HepG2 (cell line): ENCODE data around the gene KREMEN1. TPM values are rescaled to one million over a fixed set of nuclear protein-coding genes. Genes with fewer than 3 reads are reported as not detected.
A peak's percentile ranks its signal among the peaks of the same experiment; 100 is the strongest.

ENCODE experiments used
- ATAC-seq: fragments of 200-7000 bp; cut with Tn5 transposase; 3 replicates; pipeline ENCODE4 v1.9.1; 2020; ENCODE audit warnings: mild to moderate bottlenecking, moderate library complexity
- BruUV-seq: library from RNA; stranded (reverse); fragments of 400-500 nt; replicated peaks from 2 replicates; lab custom pipeline; 2021; lab: Mats Ljungman, UMichigan
- CTCF ChIA-PET: fragments of 300-600 bp; formaldehyde crosslinking; extraction: SDS; loops from one replicate; lab custom pipeline; 2021; ENCODE audit warnings: low total read pairs, inconsistent platforms, low intra/inter-chr PET ratio; lab: Yijun Ruan, JAX
- POLR2A ChIA-PET: fragments of 350-600 bp; sonication (Branson Sonifier 250); formaldehyde crosslinking; loops from one replicate; lab custom pipeline; 2020; ENCODE audit warnings: antibody characterized with exemption, inconsistent platforms; lab: Yijun Ruan, JAX
- DNase-seq: peaks from one replicate; pipeline ENCODE4 v3.0.0-alpha.2; 2015; ENCODE audit warnings: low spot score
- FAIRE-seq: peaks from 3 replicates; lab custom pipeline; 2011; peaks lifted over from hg19 to GRCh38; lab: Jason Lieb, UNC
- H2AFZ ChIP-seq: one replicate; pipeline ENCODE4 v1.6.1; 2011; ENCODE audit warnings: low read length, inconsistent platforms
- H3K27ac ChIP-seq: fragments of 300-600 bp; 3 replicates; pipeline ENCODE4 v1.8.0; 2011; ENCODE audit warnings: mixed run types, mild to moderate bottlenecking, mixed read lengths, low read length, inconsistent platforms; ENCODE audit not compliant: insufficient read depth; ENCODE audit errors: extremely low read length
- H3K27me3 ChIP-seq, 2 experiments: fragments of 200-600 bp in 1 of 2; 2 replicates in 1 of 2; 3 replicates in 1 of 2; pipeline versions ENCODE4 v1.6.0 to v1.8.0; 2011; ENCODE audit warnings: low read length in 2 of 2, mild to moderate bottlenecking in 2 of 2, moderate library complexity in 2 of 2, inconsistent platforms in 1 of 2; ENCODE audit not compliant: insufficient read depth in 2 of 2, control insufficient read depth in 1 of 2
- H3K36me3 ChIP-seq, 2 experiments: fragments of 200-600 bp in 1 of 2; replicated peaks in 1 of 2; 2 replicates in 1 of 2; 3 replicates in 1 of 2; pipeline versions ENCODE4 v1.5.1 to v1.8.0; 2011; ENCODE audit warnings: low read length in 2 of 2, inconsistent platforms in 1 of 2; ENCODE audit not compliant: insufficient read depth in 2 of 2, control insufficient read depth in 1 of 2
- H3K4me1 ChIP-seq: 2 replicates; pipeline ENCODE4 v1.5.1; 2012; ENCODE audit warnings: low read length, inconsistent platforms; ENCODE audit not compliant: insufficient read depth
- H3K4me2 ChIP-seq: 2 replicates; pipeline ENCODE4 v1.6.0; 2011; ENCODE audit warnings: low read depth, low read length, inconsistent platforms
- H3K4me3 ChIP-seq, 3 experiments: fragments of 200-600 bp in 1 of 3; sonication (generic), shearing (Covaris generic) in 1 of 3; replicated peaks in 1 of 3; 2 replicates each; pipeline ENCODE4 v1.5.1; 2011 to 2016; ENCODE audit warnings: low read length in 3 of 3, inconsistent platforms in 2 of 3, low read depth in 2 of 3, mild to moderate bottlenecking in 2 of 3, control low read depth in 1 of 3, mixed read lengths in 1 of 3; ENCODE audit not compliant: insufficient read depth in 1 of 3
- H3K79me2 ChIP-seq: one replicate; pipeline ENCODE4 v1.6.1; 2011; ENCODE audit warnings: low read length, inconsistent platforms; ENCODE audit not compliant: insufficient read depth
- H3K9ac ChIP-seq: 2 replicates; pipeline ENCODE4 v1.6.0; 2011; ENCODE audit warnings: mild to moderate bottlenecking, low read depth, low read length, inconsistent platforms; ENCODE audit not compliant: insufficient read depth
- H3K9me3 ChIP-seq: 2 replicates; pipeline ENCODE4 v1.5.1; 2012; ENCODE audit warnings: mild to moderate bottlenecking, low read length
- H4K20me1 ChIP-seq: 2 replicates; pipeline ENCODE4 v1.6.0; 2011; ENCODE audit warnings: inconsistent platforms, mild to moderate bottlenecking, low read length, moderate library complexity; ENCODE audit not compliant: insufficient read depth
- CEBPG ChIP-seq: IDR thresholded peaks from 2 replicates; pipeline ENCODE4 v1.6.1; 2016
- DNMT3B ChIP-seq: conservative IDR thresholded peaks from 2 replicates; pipeline ENCODE4 v1.6.1; 2016; ENCODE audit warnings: missing biosample characterization, control low read depth
- HNRNPL ChIP-seq: fragments of 200-400 bp; formaldehyde crosslinking; IDR thresholded peaks from 2 replicates; pipeline ENCODE4 v1.6.1; 2017; ENCODE audit warnings: mild to moderate bottlenecking, low read depth, low read length
- SALL1 ChIP-seq: sonication (generic); formaldehyde crosslinking; IDR thresholded peaks from 2 replicates; pipeline ENCODE4 v1.8.0; 2022; ENCODE audit warnings: mild to moderate bottlenecking, missing genetic modification reagents
- ZNF136 ChIP-seq: sonication (generic); formaldehyde crosslinking; IDR thresholded peaks from 2 replicates; pipeline ENCODE4 v1.8.1; 2022; ENCODE audit warnings: low read depth, mild to moderate bottlenecking, moderate library complexity, missing genetic modification reagents
- WGBS: methylation state at CpG from one replicate; pipeline ENCODE4 v1.1.6; 2017; ENCODE audit warnings: low lambda C conversion rate; 5-methylcytosine and 5-hydroxymethylcytosine counted together
- in situ Hi-C: cut with HindIII; loops from 2 replicates; pipeline ENCODE4 v1.10.0; 2017; ENCODE audit warnings: low pct_unique_long_range_greater_than_20kb; ENCODE audit not compliant: extremely low pct_ligation_motif_present
- intact Hi-C: fragments of 100-400 bp; cut with micrococcal nuclease; formaldehyde crosslinking; loops from one replicate; pipeline ENCODE4 v1.10.0; 2022; ENCODE audit not compliant: unreplicated experiment
- polyA plus RNA-seq, 8 experiments: library from polyadenylated mRNA; depleted of rRNA in 3 of 8; stranded (reverse) in 7 of 8; unstranded in 1 of 8; fragments of >200 nt; fragmentation: Illumina TruSeq in 4 of 8; extraction: Trizol in 4 of 8; gene quantifications; 2 replicates each; pipeline versions ENCODE4 v1.2.1 to v1.2.3, GENCODE V29; 2011 to 2016; ENCODE audit warnings: low read depth in 4 of 8, missing spikeins in 1 of 8, mixed read lengths in 1 of 8; ENCODE audit not compliant: insufficient read depth in 1 of 8
- total RNA-seq, 5 experiments: library from RNA; depleted of rRNA; stranded (reverse); fragments of >200 nt; fragmentation: Illumina TruSeq; extraction: Trizol; gene quantifications; 2 replicates each; pipeline ENCODE4 v1.2.3, GENCODE V29; 2016; ENCODE audit warnings: low read depth in 1 of 5
- TF ChIP-seq, protein P1 (sequence below): IDR thresholded peaks from 2 replicates; pipeline ENCODE4 v1.6.1; 2016; ENCODE audit warnings: missing biosample characterization, missing genetic modification reagents, low read depth
- TF ChIP-seq, protein P2 (sequence below): sonication (generic); formaldehyde crosslinking; IDR thresholded peaks from 2 replicates; pipeline ENCODE4 v1.5.1; 2020; ENCODE audit warnings: mild to moderate bottlenecking, missing genetic modification reagents, borderline replicate concordance
- TF ChIP-seq, protein P3 (sequence below): fragments of 450-650 bp; IDR thresholded peaks from 2 replicates; pipeline ENCODE4 v1.6.1; 2017; ENCODE audit warnings: mild to moderate bottlenecking
- TF ChIP-seq, protein P4 (sequence below): sonication (generic); formaldehyde crosslinking; IDR thresholded peaks from 2 replicates; pipeline ENCODE4 v1.9.0; 2022; ENCODE audit warnings: missing genetic modification reagents, mild to moderate bottlenecking, borderline replicate concordance

The KREMEN1 gene
- total and polyA plus RNA-seq, 2 of the 13 experiments (the other 11 are each of a cell fraction or from before 2014, with no cell fraction given), result 9.8 to 13.8 TPM

DNA sequence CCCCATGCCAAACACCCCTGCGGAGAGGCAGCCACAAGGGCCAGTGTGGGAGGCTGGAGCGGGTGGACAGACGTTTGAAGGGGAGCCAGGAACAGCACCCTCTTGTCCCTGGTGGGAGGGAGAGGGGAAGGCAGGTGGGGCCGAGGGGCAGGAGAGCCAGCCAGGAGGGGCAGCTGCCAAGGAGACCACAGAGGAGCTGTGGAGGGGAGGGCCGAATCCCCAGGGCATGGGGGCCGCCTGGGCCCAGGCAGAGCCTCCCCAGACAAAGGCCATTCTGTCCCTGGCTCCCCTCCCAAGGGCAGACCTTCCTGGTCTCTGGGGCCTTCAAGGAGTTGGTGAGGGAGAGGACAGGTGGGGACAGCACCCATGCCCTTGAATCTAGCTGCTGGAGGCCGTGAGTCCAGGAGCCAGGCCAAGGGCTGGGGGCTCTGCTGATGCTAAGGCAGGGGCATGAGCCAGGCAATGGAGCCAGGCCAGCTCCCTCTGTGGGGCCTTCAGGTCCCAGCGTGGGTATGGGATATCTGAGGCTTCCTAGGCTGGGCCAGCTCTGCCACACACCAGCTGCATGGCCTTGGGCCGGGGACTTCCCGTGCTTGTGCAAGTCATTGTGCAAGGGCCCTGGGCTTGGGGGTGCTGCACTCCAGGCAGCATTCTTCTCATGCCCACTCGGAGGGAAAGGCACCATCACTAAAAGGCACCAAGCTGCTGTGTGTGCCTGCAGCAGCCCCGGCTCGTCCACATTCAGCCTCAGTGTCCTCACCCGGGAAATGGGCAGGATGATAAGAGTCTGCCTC is 144.2 kb downstream of the KREMEN1 start:
- in situ Hi-C loops (no loop called here), intact Hi-C loops (no loop called here)
- no TSS peak for BruUV-seq
- ChIA-PET POLR2A (interaction anchor here (1.8 kb wide), 1 partner anchor 11 kb away, joined by 5 read pairs; the partner anchor contains the start of gene EMID1), CTCF (no interaction called here)
- no peak overlapping the region for H3K9ac ChIP-seq
- ATAC-seq, result peak; percentile 84
- H4K20me1 ChIP-seq, result no peaks in the 10 kb centered on the region
- no peaks in the 10 kb centered on the region for H3K9me3 ChIP-seq
- no peaks in the 10 kb centered on the region for H3K36me3 ChIP-seq
- H3K4me2 ChIP-seq, result peak overlapping the region; percentile 30; the same call in 1 of the 2 replicates
- H3K4me3 ChIP-seq, result peak overlapping the region in 1 of 3 experiments; percentile 15; a peak in 1 of 6 replicates
- H3K79me2 ChIP-seq, result no peaks in the 10 kb centered on the region
- WGBS, result 25% methylated on average over 8 of the region's 14 CpGs
- H3K27ac ChIP-seq, result no peak overlapping the region
- peaks cover 41% of the 10 kb centered on the region for H3K4me1 ChIP-seq
- FAIRE-seq, result no peak
- no peak overlapping the region for H2AFZ ChIP-seq
- H3K27me3 ChIP-seq, result peaks cover 0 to 11% of the 10 kb centered on the region in 2 experiments; a peak in 3 of 5 replicates
- DNase-seq, result peak; percentile 65
- TF ChIP-seq HNRNPL, result peak; percentile 77; the same call in 1 of the 2 replicates
- TF ChIP-seq DNMT3B, result no peak
- TF ChIP-seq, protein P1, sequence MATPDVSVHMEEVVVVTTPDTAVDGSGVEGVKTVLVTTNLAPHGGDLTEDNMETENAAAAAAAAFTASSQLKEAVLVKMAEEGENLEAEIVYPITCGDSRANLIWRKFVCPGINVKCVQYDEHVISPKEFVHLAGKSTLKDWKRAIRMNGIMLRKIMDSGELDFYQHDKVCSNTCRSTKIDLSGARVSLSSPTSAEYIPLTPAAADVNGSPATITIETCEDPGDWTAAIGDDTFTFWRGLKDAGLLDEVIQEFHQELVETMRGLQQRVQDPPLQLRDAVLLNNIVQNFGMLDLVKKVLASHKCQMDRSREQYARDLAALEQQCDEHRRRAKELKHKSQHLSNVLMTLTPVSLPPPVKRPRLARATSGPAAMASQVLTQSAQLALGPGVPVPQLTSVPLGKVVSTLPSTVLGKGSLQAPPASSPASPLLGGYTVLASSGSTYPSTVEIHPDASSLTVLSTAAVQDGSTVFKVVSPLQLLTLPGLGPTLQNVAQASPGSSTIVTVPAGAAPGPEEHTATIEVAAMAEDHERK, result no peak
- TF ChIP-seq, protein P2, sequence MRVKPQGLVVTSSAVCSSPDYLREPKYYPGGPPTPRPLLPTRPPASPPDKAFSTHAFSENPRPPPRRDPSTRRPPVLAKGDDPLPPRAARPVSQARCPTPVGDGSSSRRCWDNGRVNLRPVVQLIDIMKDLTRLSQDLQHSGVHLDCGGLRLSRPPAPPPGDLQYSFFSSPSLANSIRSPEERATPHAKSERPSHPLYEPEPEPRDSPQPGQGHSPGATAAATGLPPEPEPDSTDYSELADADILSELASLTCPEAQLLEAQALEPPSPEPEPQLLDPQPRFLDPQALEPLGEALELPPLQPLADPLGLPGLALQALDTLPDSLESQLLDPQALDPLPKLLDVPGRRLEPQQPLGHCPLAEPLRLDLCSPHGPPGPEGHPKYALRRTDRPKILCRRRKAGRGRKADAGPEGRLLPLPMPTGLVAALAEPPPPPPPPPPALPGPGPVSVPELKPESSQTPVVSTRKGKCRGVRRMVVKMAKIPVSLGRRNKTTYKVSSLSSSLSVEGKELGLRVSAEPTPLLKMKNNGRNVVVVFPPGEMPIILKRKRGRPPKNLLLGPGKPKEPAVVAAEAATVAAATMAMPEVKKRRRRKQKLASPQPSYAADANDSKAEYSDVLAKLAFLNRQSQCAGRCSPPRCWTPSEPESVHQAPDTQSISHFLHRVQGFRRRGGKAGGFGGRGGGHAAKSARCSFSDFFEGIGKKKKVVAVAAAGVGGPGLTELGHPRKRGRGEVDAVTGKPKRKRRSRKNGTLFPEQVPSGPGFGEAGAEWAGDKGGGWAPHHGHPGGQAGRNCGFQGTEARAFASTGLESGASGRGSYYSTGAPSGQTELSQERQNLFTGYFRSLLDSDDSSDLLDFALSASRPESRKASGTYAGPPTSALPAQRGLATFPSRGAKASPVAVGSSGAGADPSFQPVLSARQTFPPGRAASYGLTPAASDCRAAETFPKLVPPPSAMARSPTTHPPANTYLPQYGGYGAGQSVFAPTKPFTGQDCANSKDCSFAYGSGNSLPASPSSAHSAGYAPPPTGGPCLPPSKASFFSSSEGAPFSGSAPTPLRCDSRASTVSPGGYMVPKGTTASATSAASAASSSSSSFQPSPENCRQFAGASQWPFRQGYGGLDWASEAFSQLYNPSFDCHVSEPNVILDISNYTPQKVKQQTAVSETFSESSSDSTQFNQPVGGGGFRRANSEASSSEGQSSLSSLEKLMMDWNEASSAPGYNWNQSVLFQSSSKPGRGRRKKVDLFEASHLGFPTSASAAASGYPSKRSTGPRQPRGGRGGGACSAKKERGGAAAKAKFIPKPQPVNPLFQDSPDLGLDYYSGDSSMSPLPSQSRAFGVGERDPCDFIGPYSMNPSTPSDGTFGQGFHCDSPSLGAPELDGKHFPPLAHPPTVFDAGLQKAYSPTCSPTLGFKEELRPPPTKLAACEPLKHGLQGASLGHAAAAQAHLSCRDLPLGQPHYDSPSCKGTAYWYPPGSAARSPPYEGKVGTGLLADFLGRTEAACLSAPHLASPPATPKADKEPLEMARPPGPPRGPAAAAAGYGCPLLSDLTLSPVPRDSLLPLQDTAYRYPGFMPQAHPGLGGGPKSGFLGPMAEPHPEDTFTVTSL (CRISPR knock-in tag), result peak; percentile 57; the same call in 1 of the 2 replicates
- TF ChIP-seq ZNF136 (CRISPR knock-in tag), result no peak
- TF ChIP-seq, protein P3, sequence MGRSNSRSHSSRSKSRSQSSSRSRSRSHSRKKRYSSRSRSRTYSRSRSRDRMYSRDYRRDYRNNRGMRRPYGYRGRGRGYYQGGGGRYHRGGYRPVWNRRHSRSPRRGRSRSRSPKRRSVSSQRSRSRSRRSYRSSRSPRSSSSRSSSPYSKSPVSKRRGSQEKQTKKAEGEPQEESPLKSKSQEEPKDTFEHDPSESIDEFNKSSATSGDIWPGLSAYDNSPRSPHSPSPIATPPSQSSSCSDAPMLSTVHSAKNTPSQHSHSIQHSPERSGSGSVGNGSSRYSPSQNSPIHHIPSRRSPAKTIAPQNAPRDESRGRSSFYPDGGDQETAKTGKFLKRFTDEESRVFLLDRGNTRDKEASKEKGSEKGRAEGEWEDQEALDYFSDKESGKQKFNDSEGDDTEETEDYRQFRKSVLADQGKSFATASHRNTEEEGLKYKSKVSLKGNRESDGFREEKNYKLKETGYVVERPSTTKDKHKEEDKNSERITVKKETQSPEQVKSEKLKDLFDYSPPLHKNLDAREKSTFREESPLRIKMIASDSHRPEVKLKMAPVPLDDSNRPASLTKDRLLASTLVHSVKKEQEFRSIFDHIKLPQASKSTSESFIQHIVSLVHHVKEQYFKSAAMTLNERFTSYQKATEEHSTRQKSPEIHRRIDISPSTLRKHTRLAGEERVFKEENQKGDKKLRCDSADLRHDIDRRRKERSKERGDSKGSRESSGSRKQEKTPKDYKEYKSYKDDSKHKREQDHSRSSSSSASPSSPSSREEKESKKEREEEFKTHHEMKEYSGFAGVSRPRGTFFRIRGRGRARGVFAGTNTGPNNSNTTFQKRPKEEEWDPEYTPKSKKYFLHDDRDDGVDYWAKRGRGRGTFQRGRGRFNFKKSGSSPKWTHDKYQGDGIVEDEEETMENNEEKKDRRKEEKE, result no peak
- TF ChIP-seq, protein P4, sequence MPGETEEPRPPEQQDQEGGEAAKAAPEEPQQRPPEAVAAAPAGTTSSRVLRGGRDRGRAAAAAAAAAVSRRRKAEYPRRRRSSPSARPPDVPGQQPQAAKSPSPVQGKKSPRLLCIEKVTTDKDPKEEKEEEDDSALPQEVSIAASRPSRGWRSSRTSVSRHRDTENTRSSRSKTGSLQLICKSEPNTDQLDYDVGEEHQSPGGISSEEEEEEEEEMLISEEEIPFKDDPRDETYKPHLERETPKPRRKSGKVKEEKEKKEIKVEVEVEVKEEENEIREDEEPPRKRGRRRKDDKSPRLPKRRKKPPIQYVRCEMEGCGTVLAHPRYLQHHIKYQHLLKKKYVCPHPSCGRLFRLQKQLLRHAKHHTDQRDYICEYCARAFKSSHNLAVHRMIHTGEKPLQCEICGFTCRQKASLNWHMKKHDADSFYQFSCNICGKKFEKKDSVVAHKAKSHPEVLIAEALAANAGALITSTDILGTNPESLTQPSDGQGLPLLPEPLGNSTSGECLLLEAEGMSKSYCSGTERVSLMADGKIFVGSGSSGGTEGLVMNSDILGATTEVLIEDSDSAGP (CRISPR knock-in tag), result peak; percentile 12; the same call in 1 of the 2 replicates
- peak; percentile 43; the same call in 1 of the 2 replicates for TF ChIP-seq SALL1
- TF ChIP-seq CEBPG (CRISPR knock-in tag), result peak; percentile 90
